ENCODE data around the gene ZNF778.

The ZNF778 gene

GRCh38 chr16:89282523-89282922 lies 65.0 kb downstream of the ZNF778 start (continued):
- TF ChIP-seq REST (tag by site-specific recombination; IDR thresholded peaks at IDR 0.05) (no peak), ZNF223 (tag by site-specific recombination; IDR thresholded peaks at IDR 0.05) (no peak), ZNF639 (tag by site-specific recombination; IDR thresholded peaks at IDR 0.05) (no peak), ZBTB21 (tag by site-specific recombination; IDR thresholded peaks at IDR 0.05) (no peak), OVOL3 (tag by site-specific recombination; IDR thresholded peaks at IDR 0.05) (no peak), ZNF830 (tag by site-specific recombination; IDR thresholded peaks at IDR 0.05; ENCODE audit: low read depth) (no peak)

- ChIA-PET CTCF (no interaction called here), POLR2A (no interaction called here)
- Histone ChIP-seq H3K9me3 (ENCODE audit: control insufficient read depth, insufficient read depth, low read depth, low read length) (no peaks in the 10 kb centered on the region), H3K4me3 (ENCODE audit: low read depth, low read length) (no peak overlapping the region), H3K27ac (ENCODE audit: extremely low read depth, low read depth, low read length) (no peak overlapping the region), H3K4me1 (ENCODE audit: control insufficient read depth, insufficient read depth, low read length) (no peaks in the 10 kb centered on the region), H3K36me3 (ENCODE audit: control insufficient read depth in 2 of 2, insufficient read depth in 1 of 2, low read length in 2 of 2) (peaks cover 7 to 92% of the 10 kb centered on the region in 2 experiments; a peak in 2 of 3 replicates)
- TF ChIP-seq ZNF2 (tag by site-specific recombination; IDR thresholded peaks at IDR 0.05) (no peak), GLIS2 (tag by site-specific recombination; IDR thresholded peaks at IDR 0.05) (no peak), REPIN1 (tag by site-specific recombination; IDR thresholded peaks at IDR 0.05; ENCODE audit: low read depth) (no peak), ZNF266 (tag by site-specific recombination; IDR thresholded peaks at IDR 0.05; ENCODE audit: low read depth) (no peak), SP2 (tag by site-specific recombination; IDR thresholded peaks at IDR 0.05) (no peak), KLF8 (tag by site-specific recombination; IDR thresholded peaks at IDR 0.05) (no peak), ZNF433 (tag by site-specific recombination; IDR thresholded peaks at IDR 0.05; ENCODE audit: low read depth) (no peak), ZNF544 (tag by site-specific recombination; IDR thresholded peaks at IDR 0.05) (no peak), ZBTB49 (tag by site-specific recombination; IDR thresholded peaks at IDR 0.05; ENCODE audit: low read depth) (no peak), ZNF600 (tag by site-specific recombination; IDR thresholded peaks at IDR 0.05) (no peak), ZBTB1 (tag by site-specific recombination; IDR thresholded peaks at IDR 0.05) (no peak), REST (tag by site-specific recombination; IDR thresholded peaks at IDR 0.05) (no peak), GLI2 (tag by site-specific recombination; IDR thresholded peaks at IDR 0.05; ENCODE audit: borderline replicate concordance, low read depth) (no peak)
Measured at GRCh38 chr16:89283449-89283848, 65.9 kb downstream of the ZNF778 start.
